ENCODE measurements around the gene TGIF2. TPM values are rescaled to one million over a fixed set of nuclear protein-coding genes. Genes with fewer than 3 reads are reported as not detected.

TGIF2 gene
- total RNA-seq, 1 experiment from 2014 or later, result 17.1 TPM

DNA sequence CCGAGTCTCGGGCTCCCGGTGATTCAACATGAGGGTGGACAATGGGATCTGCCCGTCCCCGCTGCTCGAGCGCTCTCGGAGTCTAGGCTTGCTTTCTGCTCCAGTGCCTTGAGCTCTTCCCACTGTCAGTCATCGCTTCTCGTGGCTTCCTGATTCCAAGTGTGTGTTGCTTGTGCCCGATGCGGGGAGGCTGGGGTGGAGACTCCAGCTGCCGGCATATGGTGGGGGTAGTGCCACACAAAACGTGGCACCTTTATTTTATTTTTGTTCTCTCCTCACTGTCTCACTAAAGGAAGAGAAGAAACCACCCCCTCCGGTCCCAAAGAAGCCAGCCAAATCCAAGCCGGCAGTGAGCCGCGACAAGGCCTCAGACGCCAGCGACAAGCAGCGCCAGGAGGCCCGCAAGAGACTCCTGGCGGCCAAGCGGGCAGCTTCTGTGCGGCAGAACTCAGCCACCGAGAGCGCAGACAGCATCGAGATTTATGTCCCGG lies 46.8 kb upstream of the TGIF2 start:
- Histone ChIP-seq H3K4me1 (ENCODE audit: control insufficient read depth in 1 of 2, insufficient read depth in 2 of 2, low read length in 2 of 2) (no peaks in the 10 kb centered on the region), H3K9me3 (ENCODE audit: control insufficient read depth in 1 of 2, insufficient read depth in 1 of 2, low read depth in 1 of 2, low read length in 2 of 2) (no peaks in the 10 kb centered on the region), H3K79me2 (ENCODE audit: insufficient read depth, low read length) (no peaks in the 10 kb centered on the region), H3K27me3 (ENCODE audit: insufficient read depth, low read length) (no peaks in the 10 kb centered on the region), H3K4me2 (ENCODE audit: low read length) (no peak overlapping the region), H2AFZ (ENCODE audit: low read depth, low read length, poor library complexity, severe bottlenecking) (no peak overlapping the region), H3K27ac (ENCODE audit: low read depth, low read length) (no peak overlapping the region), H4K20me1 (ENCODE audit: insufficient read depth) (no peaks in the 10 kb centered on the region), H3K9ac (ENCODE audit: low read length) (no peak overlapping the region), H3K9me2 (ENCODE audit: insufficient read depth) (no peaks in the 10 kb centered on the region), H3K4me3 (replicated peaks in 1 of 2; ENCODE audit: low read depth in 1 of 2, low read length in 2 of 2) (no peak overlapping the region), H3K36me3 (ENCODE audit: control insufficient read depth in 1 of 2, insufficient read depth in 2 of 2, low read length in 2 of 2) (peaks cover 0 to 15% of the 10 kb centered on the region in 2 experiments; a peak in 3 of 4 replicates)
- BruUV-seq (replicated peaks), result no TSS peak
- intact Hi-C loops (cut with micrococcal nuclease), result no loop called here
- TF ChIP-seq TCF7L2 (IDR thresholded peaks at IDR 0.05; ENCODE audit: borderline replicate concordance, extremely low read depth, insufficient read depth, insufficient read length) (no peak), CEBPB (IDR thresholded peaks at IDR 0.05; ENCODE audit: low read depth) (no peak), RAD21 (IDR thresholded peaks at IDR 0.05; ENCODE audit: low read depth) (no peak), EZH2 (IDR thresholded peaks at IDR 0.05) (no peak), YY1 (IDR thresholded peaks at IDR 0.05; ENCODE audit: extremely low read depth, insufficient replicate concordance, low read depth, low read length) (no peak), JUND (IDR thresholded peaks at IDR 0.05) (no peak), ZNF274 (IDR thresholded peaks at IDR 0.05; ENCODE audit: low read depth, low read length) (no peak), EGR1 (IDR thresholded peaks at IDR 0.05; ENCODE audit: low read depth) (no peak)
- TF ChIP-seq, protein P1, sequence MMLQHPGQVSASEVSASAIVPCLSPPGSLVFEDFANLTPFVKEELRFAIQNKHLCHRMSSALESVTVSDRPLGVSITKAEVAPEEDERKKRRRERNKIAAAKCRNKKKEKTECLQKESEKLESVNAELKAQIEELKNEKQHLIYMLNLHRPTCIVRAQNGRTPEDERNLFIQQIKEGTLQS (IDR thresholded peaks at IDR 0.05), result no peak
- TF ChIP-seq, protein P2, sequence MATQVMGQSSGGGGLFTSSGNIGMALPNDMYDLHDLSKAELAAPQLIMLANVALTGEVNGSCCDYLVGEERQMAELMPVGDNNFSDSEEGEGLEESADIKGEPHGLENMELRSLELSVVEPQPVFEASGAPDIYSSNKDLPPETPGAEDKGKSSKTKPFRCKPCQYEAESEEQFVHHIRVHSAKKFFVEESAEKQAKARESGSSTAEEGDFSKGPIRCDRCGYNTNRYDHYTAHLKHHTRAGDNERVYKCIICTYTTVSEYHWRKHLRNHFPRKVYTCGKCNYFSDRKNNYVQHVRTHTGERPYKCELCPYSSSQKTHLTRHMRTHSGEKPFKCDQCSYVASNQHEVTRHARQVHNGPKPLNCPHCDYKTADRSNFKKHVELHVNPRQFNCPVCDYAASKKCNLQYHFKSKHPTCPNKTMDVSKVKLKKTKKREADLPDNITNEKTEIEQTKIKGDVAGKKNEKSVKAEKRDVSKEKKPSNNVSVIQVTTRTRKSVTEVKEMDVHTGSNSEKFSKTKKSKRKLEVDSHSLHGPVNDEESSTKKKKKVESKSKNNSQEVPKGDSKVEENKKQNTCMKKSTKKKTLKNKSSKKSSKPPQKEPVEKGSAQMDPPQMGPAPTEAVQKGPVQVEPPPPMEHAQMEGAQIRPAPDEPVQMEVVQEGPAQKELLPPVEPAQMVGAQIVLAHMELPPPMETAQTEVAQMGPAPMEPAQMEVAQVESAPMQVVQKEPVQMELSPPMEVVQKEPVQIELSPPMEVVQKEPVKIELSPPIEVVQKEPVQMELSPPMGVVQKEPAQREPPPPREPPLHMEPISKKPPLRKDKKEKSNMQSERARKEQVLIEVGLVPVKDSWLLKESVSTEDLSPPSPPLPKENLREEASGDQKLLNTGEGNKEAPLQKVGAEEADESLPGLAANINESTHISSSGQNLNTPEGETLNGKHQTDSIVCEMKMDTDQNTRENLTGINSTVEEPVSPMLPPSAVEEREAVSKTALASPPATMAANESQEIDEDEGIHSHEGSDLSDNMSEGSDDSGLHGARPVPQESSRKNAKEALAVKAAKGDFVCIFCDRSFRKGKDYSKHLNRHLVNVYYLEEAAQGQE (IDR thresholded peaks at IDR 0.05; ENCODE audit: low read depth), result no peak
- TF ChIP-seq, protein P3, sequence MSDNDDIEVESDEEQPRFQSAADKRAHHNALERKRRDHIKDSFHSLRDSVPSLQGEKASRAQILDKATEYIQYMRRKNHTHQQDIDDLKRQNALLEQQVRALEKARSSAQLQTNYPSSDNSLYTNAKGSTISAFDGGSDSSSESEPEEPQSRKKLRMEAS (IDR thresholded peaks at IDR 0.05), result no peak
- no peak for DNase-seq (ENCODE audit: low read depth, low spot score)
- ATAC-seq, result no peak
- POLR2A ChIA-PET, result no interaction called here
- RAD21 ChIA-PET (ENCODE audit: low non-redundant PET in 1 of 2, low total read pairs in 2 of 2, uncharacterized antibody in 2 of 2, unreplicated experiment in 2 of 2), result no interaction called here
- CTCF ChIA-PET, result no interaction called here
